NT2/D1 (cell line): ENCODE results near the gene FRMD4A.

ENCODE experiments used
- SUZ12 ChIP-seq: IDR thresholded peaks from 2 replicates; pipeline ENCODE4 v1.6.1; 2011; ENCODE audit not compliant: insufficient read length, insufficient read depth; ENCODE audit errors: extremely low read depth
- YY1 ChIP-seq: IDR thresholded peaks from 2 replicates; pipeline ENCODE4 v1.6.1; 2011; ENCODE audit not compliant: insufficient read length, insufficient read depth
- ZNF274 ChIP-seq: IDR thresholded peaks from 2 replicates; pipeline ENCODE4 v1.6.1; 2011; ENCODE audit warnings: mild to moderate bottlenecking, low read depth, low read length

DNA sequence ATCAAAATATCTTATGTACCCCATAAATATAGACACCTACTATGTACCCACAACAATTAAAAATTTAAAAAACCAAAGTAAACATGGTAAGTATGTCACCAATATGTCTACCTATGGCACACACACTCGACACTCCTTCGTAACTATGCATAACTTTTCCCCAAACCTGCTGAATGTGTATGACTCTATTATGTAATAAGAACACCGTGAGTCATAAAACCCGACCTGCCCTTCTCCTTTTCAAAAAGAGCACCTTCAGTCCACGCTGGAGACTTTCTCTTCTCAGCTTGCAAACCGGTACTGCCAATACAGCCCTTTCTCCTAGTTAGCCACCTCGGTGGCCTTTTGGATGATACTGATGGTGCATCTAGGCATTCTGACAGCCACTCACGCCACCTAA, 557.7 kb downstream of the FRMD4A start:
- no peak for TF ChIP-seq SUZ12
- no peak for TF ChIP-seq ZNF274
- TF ChIP-seq YY1: no peak
